Measurements from ENCODE around the gene PRSS21.

The PRSS21 gene

GRCh38 chr16:2782583-2783351 is 34.3 kb upstream of the PRSS21 start:
- Histone ChIP-seq H3K27me3 (ENCODE audit: control insufficient read depth in 1 of 2, insufficient read depth in 2 of 2, low read length in 2 of 2) (peaks cover 20 to 26% of the 10 kb centered on the region in 2 donors), H3K4me3 (ENCODE audit: low read length in 2 of 2) (no peak overlapping the region), H3K9ac (ENCODE audit: low read length in 2 of 2) (no peak overlapping the region), H3K4me1 (ENCODE audit: control insufficient read depth, insufficient read depth, low read length) (peaks cover 19% of the 10 kb centered on the region), H3K36me3 (ENCODE audit: control insufficient read depth in 2 of 2, insufficient read depth in 2 of 2, low read length in 2 of 2) (no peaks in the 10 kb centered on the region), H3K27ac (ENCODE audit: low read length) (no peak overlapping the region), H3K9me3 (ENCODE audit: control insufficient read depth in 2 of 2, low read length in 2 of 2) (no peaks in the 10 kb centered on the region)

DNA sequence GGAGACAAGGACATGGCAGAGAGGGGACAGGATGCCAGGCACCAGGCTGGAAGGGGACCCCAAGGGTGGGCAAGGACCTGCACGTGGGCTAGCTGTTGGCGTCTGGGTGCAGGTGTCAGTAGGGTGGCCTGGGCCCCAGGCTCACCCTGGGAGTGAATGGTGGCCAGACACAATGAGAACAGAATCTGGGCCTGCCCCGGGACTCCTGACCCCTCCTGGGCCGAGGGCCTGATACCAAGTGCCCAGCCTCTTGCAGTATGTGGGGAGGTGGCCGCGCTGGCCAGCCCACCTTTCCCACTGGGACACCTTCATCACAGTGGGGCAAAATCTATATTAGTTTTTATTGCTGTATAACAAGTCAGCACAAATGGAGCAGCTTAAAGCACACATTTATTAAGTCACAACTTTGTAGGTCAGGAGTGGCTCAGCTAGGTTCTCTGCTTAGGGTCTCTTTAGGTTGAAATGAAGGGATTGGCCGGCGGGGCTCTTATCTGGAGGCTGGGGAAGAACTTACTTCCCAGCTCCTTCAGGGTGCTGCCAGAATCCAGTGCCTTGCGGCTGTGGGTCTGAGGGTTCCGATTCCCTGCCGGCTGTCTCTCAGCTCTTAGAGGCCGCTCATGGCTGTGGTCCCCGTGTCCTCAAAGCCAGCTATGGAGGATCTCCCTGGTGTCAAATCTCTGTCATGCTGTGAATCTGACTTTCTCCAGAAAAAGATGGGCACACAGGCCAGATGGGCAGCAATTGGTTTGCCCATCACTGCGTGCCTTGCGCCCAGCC is 33.3 kb upstream of the PRSS21 start:
- no peaks in the 10 kb centered on the region for H3K36me3 ChIP-seq (ENCODE audit: control insufficient read depth in 2 of 2, insufficient read depth in 2 of 2, low read length in 2 of 2)
- H3K4me3 ChIP-seq (ENCODE audit: low read length in 2 of 2): no peak overlapping the region
- H3K27me3 ChIP-seq (ENCODE audit: control insufficient read depth in 1 of 2, insufficient read depth in 2 of 2, low read length in 2 of 2): peaks cover 24 to 30% of the 10 kb centered on the region in 2 donors
- H3K4me1 ChIP-seq (ENCODE audit: control insufficient read depth, insufficient read depth, low read length): peaks cover 9% of the 10 kb centered on the region
- H3K9ac ChIP-seq (ENCODE audit: low read length in 2 of 2): no peak overlapping the region
- H3K9me3 ChIP-seq (ENCODE audit: control insufficient read depth in 2 of 2, low read length in 2 of 2): no peaks in the 10 kb centered on the region
- H3K27ac ChIP-seq (ENCODE audit: low read length): no peak overlapping the region

GRCh38 chr16:2784358-2785100 is 32.5 kb upstream of the PRSS21 start:
- Histone ChIP-seq H3K27ac (ENCODE audit: low read length) (no peak overlapping the region), H3K27me3 (ENCODE audit: control insufficient read depth in 1 of 2, insufficient read depth in 2 of 2, low read length in 2 of 2) (peaks cover 24 to 33% of the 10 kb centered on the region in 2 donors), H3K4me1 (ENCODE audit: control insufficient read depth, insufficient read depth, low read length) (peaks cover 7% of the 10 kb centered on the region), H3K9ac (ENCODE audit: low read length in 2 of 2) (no peak overlapping the region), H3K4me3 (ENCODE audit: low read length in 2 of 2) (no peak overlapping the region), H3K9me3 (ENCODE audit: control insufficient read depth in 2 of 2, low read length in 2 of 2) (no peaks in the 10 kb centered on the region), H3K36me3 (ENCODE audit: control insufficient read depth in 2 of 2, insufficient read depth in 2 of 2, low read length in 2 of 2) (no peaks in the 10 kb centered on the region)

GRCh38 chr16:2785101-2785991 is 31.7 kb upstream of the PRSS21 start:
- Histone ChIP-seq H3K9me3 (ENCODE audit: control insufficient read depth in 2 of 2, low read length in 2 of 2) (no peaks in the 10 kb centered on the region), H3K27me3 (ENCODE audit: control insufficient read depth in 1 of 2, insufficient read depth in 2 of 2, low read length in 2 of 2) (peaks cover 29 to 38% of the 10 kb centered on the region in 2 donors), H3K4me1 (ENCODE audit: control insufficient read depth, insufficient read depth, low read length) (peaks cover 7% of the 10 kb centered on the region), H3K27ac (ENCODE audit: low read length) (no peak overlapping the region), H3K36me3 (ENCODE audit: control insufficient read depth in 2 of 2, insufficient read depth in 2 of 2, low read length in 2 of 2) (no peaks in the 10 kb centered on the region), H3K9ac (ENCODE audit: low read length in 2 of 2) (no peak overlapping the region), H3K4me3 (ENCODE audit: low read length in 2 of 2) (peak overlapping the region in 1 of 2 donors; percentile 49)

DNA sequence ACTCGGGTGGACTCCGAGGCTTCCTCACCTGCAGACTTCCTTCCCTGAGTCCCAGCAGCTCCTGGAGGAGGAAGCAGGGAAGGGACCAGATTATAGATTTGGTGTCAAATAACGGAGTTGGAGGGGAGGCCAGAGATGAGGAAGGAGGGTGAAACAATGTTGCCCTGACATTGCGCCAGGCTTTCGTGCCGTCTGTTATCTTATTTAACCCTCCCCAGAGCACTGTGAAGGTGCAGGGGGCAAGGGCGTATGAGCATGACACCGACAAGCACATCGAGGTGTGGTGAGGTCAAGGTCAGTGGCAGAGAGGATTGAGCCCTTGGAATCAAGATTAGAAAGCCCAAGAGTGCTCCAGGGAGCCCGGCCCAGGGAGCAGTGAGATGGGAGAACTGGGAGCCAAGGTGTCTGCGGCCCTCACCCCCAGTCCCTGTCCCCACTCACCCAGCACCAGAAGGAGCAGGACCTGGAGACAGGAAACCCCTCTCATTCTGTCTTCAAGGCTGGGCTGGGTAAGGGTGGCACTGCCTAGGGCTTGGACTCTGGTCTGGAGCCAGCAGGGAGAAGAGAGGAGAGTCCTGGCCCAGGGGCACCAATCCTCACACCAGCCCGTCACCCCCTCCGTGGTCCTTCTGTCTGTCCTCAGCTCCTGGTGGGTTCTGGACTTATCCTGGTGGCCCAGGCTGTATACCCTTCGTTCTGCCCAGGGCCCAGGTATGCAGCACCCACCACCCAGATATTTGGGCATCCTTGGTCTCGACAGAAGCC is 30.8 kb upstream of the PRSS21 start:
- Histone ChIP-seq H3K9me3 (ENCODE audit: control insufficient read depth in 2 of 2, low read length in 2 of 2) (no peaks in the 10 kb centered on the region), H3K27ac (ENCODE audit: low read length) (no peak overlapping the region), H3K4me1 (ENCODE audit: control insufficient read depth, insufficient read depth, low read length) (peaks cover 7% of the 10 kb centered on the region), H3K36me3 (ENCODE audit: control insufficient read depth in 2 of 2, insufficient read depth in 2 of 2, low read length in 2 of 2) (no peaks in the 10 kb centered on the region), H3K9ac (ENCODE audit: low read length in 2 of 2) (no peak overlapping the region), H3K27me3 (ENCODE audit: control insufficient read depth in 1 of 2, insufficient read depth in 2 of 2, low read length in 2 of 2) (peaks cover 38 to 47% of the 10 kb centered on the region in 2 donors), H3K4me3 (ENCODE audit: low read length in 2 of 2) (no peak overlapping the region)

GRCh38 chr16:2786826-2787151 is 30.2 kb upstream of the PRSS21 start:
- H3K4me3 ChIP-seq (ENCODE audit: low read length in 2 of 2): no peak overlapping the region
- peaks cover 7% of the 10 kb centered on the region for H3K4me1 ChIP-seq (ENCODE audit: control insufficient read depth, insufficient read depth, low read length)
- H3K36me3 ChIP-seq (ENCODE audit: control insufficient read depth in 2 of 2, insufficient read depth in 2 of 2, low read length in 2 of 2): no peaks in the 10 kb centered on the region
- H3K9ac ChIP-seq (ENCODE audit: low read length in 2 of 2): no peak overlapping the region
- no peaks in the 10 kb centered on the region for H3K9me3 ChIP-seq (ENCODE audit: control insufficient read depth in 2 of 2, low read length in 2 of 2)
- peaks cover 40 to 48% of the 10 kb centered on the region in 2 donors for H3K27me3 ChIP-seq (ENCODE audit: control insufficient read depth in 1 of 2, insufficient read depth in 2 of 2, low read length in 2 of 2)
- H3K27ac ChIP-seq (ENCODE audit: low read length): no peak overlapping the region

GRCh38 chr16:2787406-2787805 is 29.6 kb upstream of the PRSS21 start, which contains the start of gene PRSS33:
Gene PRSS33 (minus strand): TSS chr16:2787560. CDS start chr16:2786547, 1,013 bp downstream.
- H3K9me3 ChIP-seq (ENCODE audit: control insufficient read depth in 2 of 2, low read length in 2 of 2): no peaks in the 10 kb centered on the region
- H3K4me3 ChIP-seq (ENCODE audit: low read length in 2 of 2): no peak within 1 kb of the TSS
- no peak within 1 kb of the TSS for H3K27ac ChIP-seq (ENCODE audit: low read length)
- H3K4me1 ChIP-seq (ENCODE audit: control insufficient read depth, insufficient read depth, low read length): peaks cover 7% of the 10 kb centered on the region
- no peaks in the 10 kb centered on the region for H3K36me3 ChIP-seq (ENCODE audit: control insufficient read depth in 2 of 2, insufficient read depth in 2 of 2, low read length in 2 of 2)
- peaks cover 40 to 48% of the 10 kb centered on the region in 2 donors for H3K27me3 ChIP-seq (ENCODE audit: control insufficient read depth in 1 of 2, insufficient read depth in 2 of 2, low read length in 2 of 2)
- H3K9ac ChIP-seq (ENCODE audit: low read length in 2 of 2): no peak within 1 kb of the TSS

- Histone ChIP-seq H3K4me3 (ENCODE audit: low read length in 2 of 2) (no peak overlapping the region), H3K27me3 (ENCODE audit: control insufficient read depth in 1 of 2, insufficient read depth in 2 of 2, low read length in 2 of 2) (peaks cover 40 to 48% of the 10 kb centered on the region in 2 donors), H3K4me1 (ENCODE audit: control insufficient read depth, insufficient read depth, low read length) (peaks cover 7% of the 10 kb centered on the region), H3K9ac (ENCODE audit: low read length in 2 of 2) (no peak overlapping the region), H3K27ac (ENCODE audit: low read length) (no peak overlapping the region), H3K9me3 (ENCODE audit: control insufficient read depth in 2 of 2, low read length in 2 of 2) (no peaks in the 10 kb centered on the region), H3K36me3 (ENCODE audit: control insufficient read depth in 2 of 2, insufficient read depth in 2 of 2, low read length in 2 of 2) (no peaks in the 10 kb centered on the region)
Observed at GRCh38 chr16:2787961-2788360, 29.1 kb upstream of the PRSS21 start.

DNA sequence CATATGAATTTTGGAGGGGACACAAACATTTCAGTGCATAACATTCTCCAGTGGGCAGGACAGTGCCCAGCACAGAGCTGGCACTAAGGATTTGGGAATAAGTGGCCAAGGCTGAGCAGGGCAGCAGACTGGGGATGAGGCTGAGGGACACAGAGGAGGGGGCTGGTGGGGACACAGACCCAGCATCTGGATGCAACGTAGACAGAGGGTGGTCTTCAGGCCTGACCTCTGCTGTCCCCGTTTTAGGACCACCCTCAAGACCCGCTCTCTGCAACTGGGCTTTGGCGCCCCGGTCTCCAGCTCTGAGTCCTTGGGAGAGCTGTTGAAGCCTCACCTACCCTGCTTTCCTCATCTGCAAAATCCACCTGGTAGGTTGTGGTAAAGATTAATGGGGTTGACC is 26.4 kb upstream of the PRSS21 start:
- no peak overlapping the region for H3K27ac ChIP-seq (ENCODE audit: low read length)
- no peak overlapping the region for H3K9ac ChIP-seq (ENCODE audit: low read length in 2 of 2)
- H3K27me3 ChIP-seq (ENCODE audit: control insufficient read depth in 1 of 2, insufficient read depth in 2 of 2, low read length in 2 of 2): peaks cover 35 to 37% of the 10 kb centered on the region in 2 donors
- H3K4me1 ChIP-seq (ENCODE audit: control insufficient read depth, insufficient read depth, low read length): peaks cover 2% of the 10 kb centered on the region
- H3K9me3 ChIP-seq (ENCODE audit: control insufficient read depth in 2 of 2, low read length in 2 of 2): no peaks in the 10 kb centered on the region
- H3K4me3 ChIP-seq (ENCODE audit: low read length in 2 of 2): no peak overlapping the region
- H3K36me3 ChIP-seq (ENCODE audit: control insufficient read depth in 2 of 2, insufficient read depth in 2 of 2, low read length in 2 of 2): no peaks in the 10 kb centered on the region

Data from stomach smooth muscle (tissue), 2 donors.